NCI-H1048 (cell line): Measurements from ENCODE around the gene POU3F2.
A peak's percentile ranks its signal among the peaks of the same experiment; 100 is the strongest.

Source experiments
- DNase-seq: peaks from one replicate; lab custom pipeline; 2025; lab: John Stamatoyannopoulos, UW

POU3F2 gene

GRCh38 chr6:98844244-98845210 lies 10.2 kb downstream of the POU3F2 start:
- DNase-seq = no peak

- peak; percentile 67 for DNase-seq
Measured at GRCh38 chr6:98845211-98846020, 11.0 kb downstream of the POU3F2 start.

- no peak for DNase-seq
Measured at GRCh38 chr6:98846021-98846380, 11.6 kb downstream of the POU3F2 start.

- no peak for DNase-seq
Measured at GRCh38 chr6:98847416-98847778, 13.0 kb downstream of the POU3F2 start.

- DNase-seq = no peak
Measured at GRCh38 chr6:98847779-98848538, 13.6 kb downstream of the POU3F2 start.

GRCh38 chr6:98848539-98849242 lies 14.3 kb downstream of the POU3F2 start:
- DNase-seq = no peak

- no peak for DNase-seq
Measured at GRCh38 chr6:98864497-98864896, 30.1 kb downstream of the POU3F2 start.

GRCh38 chr6:98871057-98871456 lies 36.7 kb downstream of the POU3F2 start:
- DNase-seq = no peak

- no peak for DNase-seq
Measured at GRCh38 chr6:98871821-98872220, 37.4 kb downstream of the POU3F2 start.

- no peak for DNase-seq
Measured at GRCh38 chr6:98875375-98875774, 41.0 kb downstream of the POU3F2 start.

GRCh38 chr6:98877250-98877649 lies 42.9 kb downstream of the POU3F2 start:
- no peak for DNase-seq

- no peak for DNase-seq
Measured at GRCh38 chr6:98880486-98880885, 46.1 kb downstream of the POU3F2 start.

GRCh38 chr6:98885330-98885729 lies 51.0 kb downstream of the POU3F2 start:
- no peak for DNase-seq

- DNase-seq = no peak
Measured at GRCh38 chr6:98887650-98888049, 53.3 kb downstream of the POU3F2 start.
